Myometrial cell (primary cell): ENCODE measurements around the gene RNF215. TPM values are rescaled to one million over a fixed set of nuclear protein-coding genes. Genes with fewer than 3 reads are reported as not detected.

Experiments
- total RNA-seq: library from RNA; depleted of rRNA; stranded (reverse); fragments of >200 nt; gene quantifications from 2 replicates; pipeline ENCODE4 v1.2.3, GENCODE V29; 2015

Gene RNF215
- 17.9 and 26.5 TPM in 2 replicates for total RNA-seq

DNA sequence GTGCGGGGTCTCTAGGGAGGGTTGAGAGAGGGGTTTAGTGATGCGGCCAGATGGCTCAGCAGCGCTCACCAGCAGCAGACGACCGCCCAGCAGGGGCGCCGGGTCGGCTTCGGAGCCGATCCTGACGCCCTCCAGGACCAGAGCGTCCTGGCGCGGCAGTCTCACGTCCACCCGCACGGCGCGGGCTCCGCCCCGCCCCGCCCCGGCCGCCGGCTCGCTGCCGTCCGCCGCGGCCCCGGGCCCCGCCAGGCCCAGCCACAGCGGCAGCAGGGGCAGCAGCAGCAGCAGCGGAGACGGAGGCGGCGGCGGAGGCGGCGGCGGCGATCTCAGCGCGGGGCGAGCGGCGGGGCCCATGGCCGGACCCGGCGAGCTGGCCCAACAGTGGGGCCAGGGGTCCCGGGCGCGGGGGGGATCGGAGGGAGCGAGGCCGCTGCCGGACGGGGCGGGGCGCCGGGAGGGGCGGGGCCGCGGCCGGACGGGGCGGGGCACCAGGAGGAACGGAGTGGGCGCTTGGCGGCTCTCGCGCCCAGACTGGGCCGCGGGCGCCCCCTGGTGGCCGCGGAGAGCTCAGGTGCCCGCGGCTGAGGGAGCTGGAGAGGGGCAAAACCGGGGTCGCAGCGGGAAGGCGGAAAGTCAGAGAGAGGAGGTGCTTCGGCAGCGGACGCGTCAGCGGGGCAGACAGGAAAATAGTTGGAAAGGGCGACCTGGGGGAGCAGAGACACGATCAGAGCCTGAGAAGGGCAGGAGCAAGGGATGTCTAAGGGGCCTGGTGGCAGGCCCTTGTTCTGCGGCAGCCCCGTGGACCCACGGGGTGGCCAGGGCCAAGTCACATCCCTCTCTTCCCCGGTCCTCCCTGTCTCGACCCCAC lies at the start of gene RNF215:
Gene RNF215, minus strand, starts transcription at position 452 of the 868 bp plus-strand sequence. Its CDS starts 98 bp downstream, at position 354.

DNA sequence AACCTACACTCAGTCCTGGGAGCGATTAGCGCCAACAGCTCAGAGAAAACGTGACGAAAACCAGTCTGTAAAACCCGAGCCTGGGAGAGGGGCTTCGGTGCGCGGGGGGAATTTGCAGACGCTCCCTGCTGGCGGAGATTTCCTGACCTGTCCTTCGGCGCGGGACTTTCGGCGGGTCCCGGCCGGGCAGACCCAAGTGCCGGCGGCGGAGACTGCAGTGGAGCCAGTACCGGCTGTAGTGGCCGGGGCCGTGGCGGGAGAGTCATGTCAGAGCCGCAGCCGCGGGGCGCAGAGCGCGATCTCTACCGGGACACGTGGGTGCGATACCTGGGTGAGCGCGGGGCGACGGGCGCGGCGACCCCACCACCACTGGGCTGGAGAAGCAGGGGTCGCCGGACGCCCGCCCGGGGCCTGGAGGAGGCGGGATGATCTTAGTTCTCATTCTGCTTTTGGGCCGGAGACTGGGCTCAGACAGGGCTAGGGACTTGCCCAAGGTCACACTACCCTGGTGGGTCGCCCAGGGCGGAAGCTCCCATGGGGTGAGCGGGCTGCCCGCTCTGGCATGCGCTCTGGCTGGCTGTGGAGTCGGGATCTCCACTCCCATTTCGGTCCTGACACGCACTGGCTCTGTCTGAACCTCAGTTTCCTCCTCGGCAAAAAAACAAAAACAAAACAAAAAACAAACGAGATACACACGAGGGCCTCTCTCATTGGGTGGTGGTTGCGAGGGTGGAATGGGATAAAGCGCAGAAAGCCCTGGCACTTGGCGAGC lies 38.6 kb upstream of the RNF215 start, which contains the start of gene MTFP1:
Gene MTFP1, plus strand, starts transcription at position 153 of the 772 bp plus-strand sequence. Its CDS starts 112 bp downstream, at position 265.

DNA sequence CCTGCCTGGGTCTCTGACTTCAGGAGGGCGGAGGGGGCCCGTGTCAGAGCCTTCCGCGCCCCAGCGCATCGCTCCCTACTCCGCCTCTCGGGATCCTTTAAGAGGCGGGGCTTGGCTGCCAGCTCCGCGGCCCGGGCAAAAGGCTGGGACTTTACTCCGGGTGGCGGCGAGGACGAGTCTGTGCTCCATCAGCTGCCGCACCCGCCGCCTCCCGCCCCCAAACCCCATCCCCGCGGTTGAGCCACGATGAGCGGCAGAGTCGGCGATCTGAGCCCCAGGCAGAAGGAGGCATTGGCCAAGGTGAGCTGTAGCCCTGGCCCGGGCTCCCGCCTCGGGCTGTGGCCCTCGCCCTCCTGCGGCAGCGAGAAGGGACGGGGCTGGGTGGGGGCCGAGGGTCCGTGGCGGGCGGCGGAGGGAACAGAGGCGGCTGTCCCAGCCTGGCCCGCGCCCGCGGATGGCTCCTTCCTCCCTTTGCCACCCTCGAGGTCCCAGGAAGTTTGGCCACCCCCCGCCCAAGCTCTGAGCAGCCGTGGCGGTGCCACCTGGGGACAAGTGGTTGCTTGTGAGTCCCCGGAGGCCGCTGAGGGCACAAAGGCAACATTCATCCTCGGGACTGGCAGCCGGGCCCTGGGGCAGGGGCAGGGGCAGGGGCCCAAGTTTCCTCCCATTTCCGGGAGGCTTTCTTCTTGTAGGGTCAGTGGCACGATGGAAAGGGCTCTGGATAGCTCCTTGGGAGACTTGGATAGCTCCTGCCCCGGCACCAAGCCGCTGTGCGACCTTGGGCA lies 9.9 kb upstream of the RNF215 start, which contains the start of gene SEC14L2:
Gene SEC14L2, plus strand, starts transcription at position 148 of the 785 bp plus-strand sequence. Its CDS starts 99 bp downstream, at position 247.

DNA sequence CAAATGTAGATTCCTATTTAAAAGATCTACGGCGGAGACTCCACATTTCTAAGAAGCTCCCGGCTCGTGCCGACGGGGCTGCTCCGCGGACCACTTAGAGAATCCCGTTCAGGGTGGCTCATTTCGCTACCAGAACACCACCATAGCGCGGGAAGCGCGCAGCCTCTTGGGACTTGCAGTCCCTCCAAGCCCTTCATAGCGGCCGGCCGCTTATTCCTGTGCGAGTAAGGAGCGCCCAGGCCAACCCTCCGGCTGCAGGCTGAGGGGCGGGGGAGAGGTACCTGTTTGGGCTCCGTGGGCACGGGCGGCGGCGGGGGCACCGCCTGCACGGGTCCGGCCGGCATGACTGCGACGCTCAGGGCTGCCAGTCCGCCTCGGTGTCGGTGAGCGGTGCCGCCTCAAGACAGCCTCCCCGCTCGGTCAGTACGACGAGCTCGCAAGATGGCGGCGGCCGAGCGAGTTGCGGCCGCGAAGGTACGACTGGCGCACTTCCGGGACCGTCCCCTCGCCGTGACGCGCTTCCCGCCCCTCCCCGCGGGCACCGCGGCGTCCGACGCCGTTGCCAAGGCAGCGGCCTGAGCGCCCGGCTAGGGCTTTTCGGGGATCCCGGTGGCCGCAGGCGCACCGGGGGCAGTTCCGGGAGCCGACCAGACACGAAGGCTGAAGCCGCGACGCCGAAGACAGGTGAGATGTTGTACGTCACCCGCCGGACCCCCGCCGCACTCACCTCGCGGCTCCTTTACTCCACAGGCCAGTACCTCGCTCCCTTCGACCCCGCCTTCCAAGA lies 30.6 kb downstream of the RNF215 start, which contains the start of the genes CCDC157 and SF3A1:
Gene CCDC157, plus strand, starts transcription at position 559 of the 787 bp plus-strand sequence. CDS start 8,994 bp downstream, outside the sequence.
Gene SF3A1, minus strand, starts transcription at position 446 of the 787 bp plus-strand sequence. Its CDS starts 102 bp downstream, at position 344.

Other genes starting within 250 kb of the RNF215 start
- 4.4 and 11.0 TPM in 2 replicates for gene LIF, start 140.7 kb downstream of the RNF215 start, total RNA-seq
- gene OSM, start 120.6 kb downstream of the RNF215 start, total RNA-seq, result not detected in 2 replicates
- 4.0 and 7.4 TPM in 2 replicates for gene CASTOR1, start 97.9 kb downstream of the RNF215 start, total RNA-seq
- gene TBC1D10A, start 60.5 kb downstream of the RNF215 start, total RNA-seq, result 25.9 and 30.3 TPM in 2 replicates
- gene SF3A1, start 30.5 kb downstream of the RNF215 start, total RNA-seq, result 19.3 and 41.3 TPM in 2 replicates
- 6.3 and 8.3 TPM in 2 replicates for gene CCDC157, start 30.4 kb downstream of the RNF215 start, total RNA-seq
- gene SEC14L2, start 9.6 kb upstream of the RNF215 start, total RNA-seq, result 30.8 and 47.3 TPM in 2 replicates
- gene MTFP1, start 38.4 kb upstream of the RNF215 start, total RNA-seq, result 8.7 and 13.5 TPM in 2 replicates
- gene SEC14L3, start 84.6 kb upstream of the RNF215 start, total RNA-seq, result not detected in 2 replicates
- gene SEC14L4, start 118.3 kb upstream of the RNF215 start, total RNA-seq, result 0.58 TPM in 1 of 2 replicates, not detected in the other
- gene SEC14L6, start 159.3 kb upstream of the RNF215 start, total RNA-seq, result 0.35 TPM in 1 of 2 replicates, not detected in the other
- gene GAL3ST1, start 187.3 kb upstream of the RNF215 start, total RNA-seq, result 0.18 and 0.29 TPM in 2 replicates
- gene PES1, start 204.5 kb upstream of the RNF215 start, total RNA-seq, result 82.8 and 87.6 TPM in 2 replicates
- gene TCN2, start 219.8 kb upstream of the RNF215 start, total RNA-seq, result 29.4 and 32.6 TPM in 2 replicates
- gene SLC35E4, start 248.4 kb upstream of the RNF215 start, total RNA-seq, result 9.2 and 10.5 TPM in 2 replicates